ENCODE data around the gene MAMSTR. TPM values are rescaled to one million over a fixed set of nuclear protein-coding genes. Genes with fewer than 3 reads are reported as not detected.
"Not testable (repeated sequence)": the region's sequence is repeated elsewhere in the genome, so short reads cannot be mapped to it uniquely, and the experiment has no call there.

Gene MAMSTR
- total RNA-seq, 1 experiment from 2014 or later: 1.6 TPM

DNA sequence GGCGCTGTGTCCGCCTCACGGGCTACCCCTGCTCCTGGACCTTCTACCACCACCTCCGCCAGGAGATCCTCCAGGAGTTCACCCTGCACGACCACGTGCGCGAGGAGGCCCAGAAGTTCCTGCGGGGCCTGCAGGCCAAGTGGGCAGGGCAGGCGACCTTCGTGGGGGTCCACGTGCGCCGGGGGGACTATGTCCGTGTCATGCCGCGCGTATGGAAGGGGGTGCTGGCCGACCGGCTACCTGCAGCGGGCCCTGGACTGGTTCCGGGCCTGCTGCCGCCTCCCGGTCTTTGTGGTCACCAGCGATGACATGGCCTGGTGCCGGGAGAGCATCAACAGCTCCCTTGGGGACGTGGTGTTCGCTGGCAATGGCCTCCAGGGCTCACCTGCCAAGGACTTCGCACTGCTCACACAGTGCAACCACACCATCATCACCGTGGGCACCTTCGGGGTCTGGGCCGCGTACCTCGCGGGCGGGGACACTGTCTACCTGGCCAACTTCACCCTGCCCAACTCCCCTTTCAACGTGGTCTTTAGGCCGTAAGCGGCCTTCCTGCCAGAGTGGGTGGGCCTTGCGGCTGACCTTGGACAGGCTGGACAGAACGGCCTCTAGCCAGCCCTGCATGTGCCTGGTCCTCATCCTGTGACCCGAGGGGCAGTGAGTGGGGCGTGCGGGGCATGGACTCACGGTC lies 38.9 kb downstream of the MAMSTR start:
- Histone ChIP-seq H3K23me2 (ENCODE audit: insufficient read length, low read depth, low read length, poor library complexity, severe bottlenecking) (no peaks in the 10 kb centered on the region), H2AK5ac (ENCODE audit: insufficient read length, low read length) (no peak overlapping the region), H3K4me1 (ENCODE audit: insufficient read depth, low read length) (no peaks in the 10 kb centered on the region), H2BK120ac (ENCODE audit: low read depth, low read length, poor library complexity, severe bottlenecking) (no peak overlapping the region), H2AFZ (ENCODE audit: low read length) (no peak overlapping the region), H3K4ac (ENCODE audit: low read depth, low read length) (no peak overlapping the region), H4K8ac (replicated peaks; ENCODE audit: insufficient read length, low read depth, low read length) (no peak overlapping the region), H3K9me3 (ENCODE audit: control insufficient read depth, low read depth, low read length) (no peaks in the 10 kb centered on the region), H3K14ac (ENCODE audit: insufficient read depth, low read length) (no peak overlapping the region; the same call in 1 of the 2 replicates), H4K5ac (ENCODE audit: insufficient read length, low read depth, low read length) (no peak overlapping the region), H3K23ac (ENCODE audit: insufficient read length, low read depth, low read length) (no peak overlapping the region), H3K18ac (ENCODE audit: insufficient read length, low read depth, low read length) (no peak overlapping the region), H2BK15ac (ENCODE audit: low read depth, low read length) (no peak overlapping the region), H3K9ac (ENCODE audit: extremely low read depth, insufficient read length, low read length) (no peak overlapping the region), H2BK20ac (ENCODE audit: low read depth, low read length, poor library complexity, severe bottlenecking) (no peak overlapping the region), H3T11ph (ENCODE audit: low read length) (no peak overlapping the region), H3K27ac (ENCODE audit: insufficient read length, low read depth, low read length) (no peak overlapping the region), H3K4me2 (ENCODE audit: insufficient read depth, insufficient read length, low read length) (no peak overlapping the region), H4K20me1 (ENCODE audit: control insufficient read depth, insufficient read depth, insufficient read length) (no peaks in the 10 kb centered on the region), H4K91ac (ENCODE audit: insufficient read length, low read depth, low read length) (no peak overlapping the region), H3K79me1 (ENCODE audit: insufficient read depth, low read depth, low read length, poor library complexity, severe bottlenecking) (no peaks in the 10 kb centered on the region), H3K56ac (ENCODE audit: insufficient read length, low read depth, low read length) (no peak overlapping the region), H2BK12ac (ENCODE audit: insufficient read length, low read depth, low read length) (no peak overlapping the region), H3K27me3 (ENCODE audit: insufficient read depth, low read length) (no peaks in the 10 kb centered on the region; the same call in 1 of the 2 replicates), H3K79me2 (ENCODE audit: insufficient read depth, low read length) (no peaks in the 10 kb centered on the region), H2BK5ac (ENCODE audit: insufficient read length, low read length) (no peak overlapping the region)
- Mint-ChIP-seq H3K27ac (no peak overlapping the region), H3K4me1 (peaks cover 3 to 8% of the 10 kb centered on the region in 2 experiments), H3K36me3 (ENCODE audit: insufficient read depth in 1 of 3, low read depth in 3 of 3) (no peaks in the 10 kb centered on the region; a peak in 1 of 7 replicates), H3K9me3 (no peaks in the 10 kb centered on the region), H3K4me3 (no peak overlapping the region), H3K27me3 (ENCODE audit: low read depth) (peaks cover 9% of the 10 kb centered on the region)
- no CpG with 5 or more reads among the region's 45 CpGs for WGBS (ENCODE audit: extremely low coverage, insufficient read length, low lambda C conversion rate)
- TF ChIP-seq, protein P1, sequence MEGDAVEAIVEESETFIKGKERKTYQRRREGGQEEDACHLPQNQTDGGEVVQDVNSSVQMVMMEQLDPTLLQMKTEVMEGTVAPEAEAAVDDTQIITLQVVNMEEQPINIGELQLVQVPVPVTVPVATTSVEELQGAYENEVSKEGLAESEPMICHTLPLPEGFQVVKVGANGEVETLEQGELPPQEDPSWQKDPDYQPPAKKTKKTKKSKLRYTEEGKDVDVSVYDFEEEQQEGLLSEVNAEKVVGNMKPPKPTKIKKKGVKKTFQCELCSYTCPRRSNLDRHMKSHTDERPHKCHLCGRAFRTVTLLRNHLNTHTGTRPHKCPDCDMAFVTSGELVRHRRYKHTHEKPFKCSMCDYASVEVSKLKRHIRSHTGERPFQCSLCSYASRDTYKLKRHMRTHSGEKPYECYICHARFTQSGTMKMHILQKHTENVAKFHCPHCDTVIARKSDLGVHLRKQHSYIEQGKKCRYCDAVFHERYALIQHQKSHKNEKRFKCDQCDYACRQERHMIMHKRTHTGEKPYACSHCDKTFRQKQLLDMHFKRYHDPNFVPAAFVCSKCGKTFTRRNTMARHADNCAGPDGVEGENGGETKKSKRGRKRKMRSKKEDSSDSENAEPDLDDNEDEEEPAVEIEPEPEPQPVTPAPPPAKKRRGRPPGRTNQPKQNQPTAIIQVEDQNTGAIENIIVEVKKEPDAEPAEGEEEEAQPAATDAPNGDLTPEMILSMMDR (conservative IDR thresholded peaks at IDR 0.05): no peak
- DNase-seq: no peak

DNA sequence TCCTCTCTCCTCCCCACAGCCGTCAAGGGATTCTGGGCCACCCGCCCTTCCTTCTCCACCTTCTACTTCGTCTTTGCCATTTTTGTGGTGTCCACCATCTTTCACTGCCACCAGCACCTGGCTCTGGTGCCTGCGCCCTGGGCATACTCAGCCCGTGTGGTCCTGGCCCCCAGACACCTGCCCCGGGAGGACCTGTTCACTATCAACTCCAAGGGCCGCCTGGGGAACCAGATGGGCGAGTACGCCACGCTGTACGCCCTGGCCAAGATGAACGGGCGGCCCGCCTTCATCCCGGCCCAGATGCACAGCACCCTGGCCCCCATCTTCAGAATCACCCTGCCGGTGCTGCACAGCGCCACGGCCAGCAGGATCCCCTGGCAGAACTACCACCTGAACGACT lies 39.5 kb downstream of the MAMSTR start:
- H3K27ac Mint-ChIP-seq; H2BK120ac ChIP-seq (ENCODE audit: low read depth, low read length, poor library complexity, severe bottlenecking); H2BK5ac ChIP-seq (ENCODE audit: insufficient read length, low read length); H4K91ac ChIP-seq (ENCODE audit: insufficient read length, low read depth, low read length); H3K4me2 ChIP-seq (ENCODE audit: insufficient read depth, insufficient read length, low read length); H3K23me2 ChIP-seq (ENCODE audit: insufficient read length, low read depth, low read length, poor library complexity, severe bottlenecking); H3K79me1 ChIP-seq (ENCODE audit: insufficient read depth, low read depth, low read length, poor library complexity, severe bottlenecking); H3K27me3 ChIP-seq (ENCODE audit: insufficient read depth, low read length); H3K4ac ChIP-seq (ENCODE audit: low read depth, low read length); H3K23ac ChIP-seq (ENCODE audit: insufficient read length, low read depth, low read length); H4K8ac ChIP-seq (replicated peaks; ENCODE audit: insufficient read length, low read depth, low read length); H3K18ac ChIP-seq (ENCODE audit: insufficient read length, low read depth, low read length); H3K36me3 Mint-ChIP-seq (ENCODE audit: insufficient read depth in 1 of 3, low read depth in 3 of 3); H3K14ac ChIP-seq (ENCODE audit: insufficient read depth, low read length); H2BK20ac ChIP-seq (ENCODE audit: low read depth, low read length, poor library complexity, severe bottlenecking); H4K20me1 ChIP-seq (ENCODE audit: control insufficient read depth, insufficient read depth, insufficient read length); H2AFZ ChIP-seq (ENCODE audit: low read length); H2BK15ac ChIP-seq (ENCODE audit: low read depth, low read length); H4K5ac ChIP-seq (ENCODE audit: insufficient read length, low read depth, low read length); H3K27ac ChIP-seq (ENCODE audit: insufficient read length, low read depth, low read length); H2AK5ac ChIP-seq (ENCODE audit: insufficient read length, low read length); H3T11ph ChIP-seq (ENCODE audit: low read length); H3K56ac ChIP-seq (ENCODE audit: insufficient read length, low read depth, low read length); H2BK12ac ChIP-seq (ENCODE audit: insufficient read length, low read depth, low read length); H3K9me3 Mint-ChIP-seq; H3K9me3 ChIP-seq (ENCODE audit: control insufficient read depth, low read depth, low read length); H3K27me3 Mint-ChIP-seq (ENCODE audit: low read depth); H3K9ac ChIP-seq (ENCODE audit: extremely low read depth, insufficient read length, low read length); H3K4me1 ChIP-seq (ENCODE audit: insufficient read depth, low read length); DNase-seq; H3K79me2 ChIP-seq (ENCODE audit: insufficient read depth, low read length); H3K4me3 Mint-ChIP-seq: not testable (repeated sequence)
- peaks cover 5 to 11% of the 10 kb centered on the region in 2 experiments for H3K4me1 Mint-ChIP-seq
- WGBS (ENCODE audit: extremely low coverage, insufficient read length, low lambda C conversion rate): no CpG with 5 or more reads among the region's 19 CpGs

Data from H9 (cell line).